Measurements from ENCODE around the gene MYL10.
"Not testable (repeated sequence)": the region's sequence is repeated elsewhere in the genome, so short reads cannot be mapped to it uniquely, and the experiment has no call there.

The MYL10 gene

GRCh38 chr7:101617451-101618206 lies 11.5 kb downstream of the MYL10 start:
- no peak for DNase-seq

- DNase-seq: no peak
These were observed 13.7 kb downstream of the MYL10 start for GRCh38 chr7:101615446-101615845.

- DNase-seq: no peak
These were observed 14.2 kb downstream of the MYL10 start for GRCh38 chr7:101614939-101615302.

GRCh38 chr7:101614098-101614938 lies 14.8 kb downstream of the MYL10 start:
- no peak for DNase-seq

- no peak for DNase-seq
These were observed 16.1 kb downstream of the MYL10 start for GRCh38 chr7:101612885-101613515.

DNA sequence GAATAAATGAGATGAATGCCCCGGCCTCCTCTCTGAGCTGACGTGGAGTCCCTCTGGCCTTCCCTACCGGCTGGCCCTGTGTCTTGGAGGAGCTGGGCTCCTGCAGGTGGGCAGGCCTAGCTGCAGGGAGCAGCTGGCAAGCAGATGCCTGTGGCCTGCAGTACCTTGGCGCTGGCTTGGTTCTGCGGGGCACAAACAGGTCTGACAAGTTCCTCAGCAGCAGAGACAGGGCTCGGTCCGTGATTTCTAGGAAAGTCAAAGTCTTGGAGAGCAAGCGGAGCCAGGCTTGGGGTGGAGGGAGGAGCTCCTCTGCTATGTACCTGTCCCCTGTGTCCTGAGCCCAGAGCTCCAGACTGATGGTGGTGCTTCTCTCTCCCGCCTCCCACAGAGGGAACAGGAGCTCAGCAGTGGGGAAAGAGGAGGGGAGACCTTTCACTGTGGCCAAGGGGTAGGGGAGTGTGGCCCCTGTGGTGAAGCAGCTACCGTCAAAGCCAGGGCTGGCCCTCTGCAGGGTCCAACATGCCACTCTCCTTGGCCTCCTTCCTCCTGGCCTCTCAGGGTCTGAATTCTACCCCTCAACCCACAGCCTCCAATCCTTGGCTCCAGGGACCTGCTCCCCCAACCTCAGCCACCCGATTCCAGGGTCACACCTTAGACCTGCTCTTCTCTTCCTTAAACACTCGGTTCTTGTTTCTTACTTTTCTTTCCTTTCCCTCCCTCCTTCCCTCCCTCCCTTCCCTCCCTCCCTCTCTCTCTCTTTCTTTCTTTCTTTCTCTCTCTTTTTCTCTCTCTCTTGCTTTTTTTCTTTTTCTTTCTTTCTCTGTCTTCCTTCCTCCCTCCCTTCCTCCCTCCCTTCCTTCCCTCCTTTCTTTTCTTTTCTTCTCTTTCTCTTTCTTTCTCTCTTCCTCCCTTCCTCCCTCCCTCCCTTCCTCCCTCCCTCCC lies 20.1 kb downstream of the MYL10 start:
- no peak for DNase-seq

- no peak for DNase-seq
These were observed 22.6 kb downstream of the MYL10 start for GRCh38 chr7:101606498-101606923.

DNA sequence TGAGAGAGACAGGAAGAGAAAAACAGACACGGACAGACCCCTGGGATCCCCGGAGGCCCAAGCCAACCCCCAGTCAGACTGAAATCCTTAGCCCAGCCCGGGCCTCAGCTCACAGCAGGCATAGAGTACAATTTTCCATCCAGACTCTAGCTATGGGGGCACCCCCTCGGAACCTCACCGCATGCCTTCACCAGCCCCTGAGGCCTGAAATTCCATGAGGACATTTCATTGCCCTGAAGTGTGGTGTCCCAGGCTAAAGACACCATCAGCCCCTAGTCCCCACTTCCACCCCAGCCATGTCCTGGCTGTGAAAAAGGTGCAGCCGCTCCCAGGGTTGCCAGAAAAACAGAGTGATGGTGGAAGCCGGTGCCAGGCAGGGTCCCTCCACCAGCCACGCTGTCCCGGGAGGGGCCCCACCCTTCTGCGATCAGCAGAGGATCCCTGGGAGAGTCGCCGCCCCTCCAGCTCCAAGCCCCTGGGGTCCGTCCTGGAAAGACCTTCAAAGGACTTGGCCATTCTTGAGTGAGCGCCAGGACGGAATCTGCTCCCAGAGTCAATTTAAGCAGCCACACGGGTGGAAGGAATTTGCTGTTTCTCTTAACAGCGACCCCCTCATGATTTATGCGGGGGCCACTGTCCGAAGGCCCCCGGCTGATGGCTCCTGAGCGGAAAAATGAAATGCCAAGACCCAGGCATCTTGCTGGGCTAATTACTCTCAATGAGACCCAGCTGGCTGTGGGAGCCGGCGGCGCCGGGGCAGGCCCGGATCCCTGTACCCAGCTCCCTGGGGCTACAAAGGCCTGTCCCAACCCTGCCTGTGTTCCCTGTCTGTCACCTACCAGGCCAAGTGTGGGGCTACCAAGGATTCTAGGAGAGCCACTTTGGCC lies 23.2 kb downstream of the MYL10 start:
- DNase-seq: no peak

DNA sequence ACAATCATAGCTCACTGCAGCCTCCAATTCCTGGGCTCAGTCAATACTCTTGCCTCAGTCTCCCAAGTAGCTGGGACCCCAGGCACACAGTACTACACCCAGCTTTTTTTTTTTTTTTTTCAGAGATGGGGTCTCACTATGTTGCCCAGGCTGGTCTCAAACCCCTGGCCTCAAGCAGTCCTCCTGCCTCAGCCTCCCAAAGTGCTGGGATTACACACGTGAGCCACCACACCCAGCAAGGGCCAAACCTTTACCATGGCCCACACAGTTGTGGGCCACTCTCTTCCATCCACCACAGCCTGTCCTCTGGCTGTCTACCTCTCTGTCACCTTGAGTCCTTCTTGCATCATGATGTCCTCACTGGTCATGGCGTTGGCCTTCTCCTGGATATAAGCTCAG lies 24.2 kb downstream of the MYL10 start:
- not testable (repeated sequence) for DNase-seq

- DNase-seq: no peak
These were observed 24.7 kb downstream of the MYL10 start for GRCh38 chr7:101604331-101604933.

DNA sequence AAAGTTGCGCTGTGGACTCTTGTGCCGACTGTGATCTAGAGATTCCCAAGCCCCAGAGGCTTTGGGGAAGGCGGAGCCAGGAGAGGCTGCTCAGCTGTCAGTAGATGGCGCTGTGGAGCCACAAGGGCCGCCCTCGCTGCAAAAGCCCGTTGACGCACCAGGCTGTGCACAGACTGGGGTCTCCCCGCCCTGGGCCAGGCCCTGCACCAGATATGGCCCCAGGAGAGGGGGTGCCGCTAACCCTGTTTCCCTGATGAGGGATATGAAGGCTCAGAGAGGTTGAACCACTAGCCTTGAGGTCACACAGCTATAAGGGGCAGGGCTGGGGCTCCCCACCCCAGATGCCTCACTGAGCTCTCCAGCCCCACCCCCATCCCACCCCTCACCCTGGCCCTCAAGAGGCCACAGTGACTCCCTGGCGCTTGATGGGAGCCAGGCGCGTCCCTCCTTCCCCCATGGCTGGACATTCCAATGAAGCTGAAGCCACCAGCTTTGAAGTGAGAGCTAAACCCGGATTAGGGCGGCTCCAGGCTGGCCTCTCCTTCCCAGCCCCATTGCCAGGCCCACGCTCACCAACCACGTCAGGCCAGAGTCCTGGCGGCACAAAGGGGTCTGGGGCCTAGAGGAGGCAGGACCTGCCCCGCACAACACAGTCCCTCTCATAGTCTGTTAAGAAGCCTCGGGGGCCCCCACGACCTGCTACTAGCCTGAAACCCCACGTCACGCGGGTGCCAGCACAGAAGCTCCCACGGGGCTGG lies 26.4 kb downstream of the MYL10 start:
- DNase-seq: peak; percentile 33

DNA sequence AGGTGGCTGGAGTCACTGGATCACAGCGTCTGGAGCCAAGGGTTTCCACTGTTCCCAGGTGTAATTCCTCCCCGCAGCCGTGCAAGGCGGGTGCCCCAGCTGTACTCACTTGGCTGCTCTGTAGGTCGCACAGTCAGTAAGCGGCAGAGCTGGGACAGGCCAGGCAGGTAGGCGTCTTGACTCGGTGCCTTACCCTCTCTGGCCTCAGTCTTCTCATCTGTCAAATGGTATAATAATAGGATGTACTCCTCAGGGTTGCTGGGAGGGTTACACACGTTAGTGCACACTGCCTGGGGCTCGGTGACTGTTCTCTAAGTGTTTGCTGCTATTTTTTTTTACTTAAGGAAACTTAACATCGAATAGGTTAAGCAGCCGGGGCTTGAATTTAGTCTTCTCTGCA lies 27.0 kb downstream of the MYL10 start:
- no peak for DNase-seq

DNA sequence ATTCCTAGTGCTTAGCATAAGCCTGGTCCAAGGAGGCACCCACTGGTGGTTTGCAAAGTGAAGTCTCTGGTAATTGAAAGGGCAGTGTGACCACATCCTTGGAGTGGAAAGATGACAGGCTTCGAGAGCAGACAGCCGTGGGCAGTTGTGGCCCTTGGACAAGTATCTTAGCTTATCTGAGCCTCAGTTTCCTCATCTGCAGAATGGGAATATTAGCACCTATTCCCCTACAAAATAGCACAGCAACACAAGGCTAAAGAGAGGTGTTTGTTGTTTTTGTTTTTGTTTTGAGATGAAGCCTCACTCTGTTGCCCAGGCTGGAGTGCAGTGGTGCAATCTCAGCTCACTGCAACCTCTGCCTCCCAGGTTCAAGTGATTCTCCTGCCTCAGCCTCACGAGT lies 29.3 kb downstream of the MYL10 start:
- no peak for DNase-seq

GRCh38 chr7:101598986-101599771 lies 29.9 kb downstream of the MYL10 start:
- DNase-seq: no peak

- no peak for DNase-seq
These were observed 30.6 kb downstream of the MYL10 start for GRCh38 chr7:101598422-101598985.

- no peak for DNase-seq
These were observed 31.2 kb downstream of the MYL10 start for GRCh38 chr7:101597941-101598340.

- no peak for DNase-seq
These were observed 32.2 kb downstream of the MYL10 start for GRCh38 chr7:101596898-101597297.

DNA sequence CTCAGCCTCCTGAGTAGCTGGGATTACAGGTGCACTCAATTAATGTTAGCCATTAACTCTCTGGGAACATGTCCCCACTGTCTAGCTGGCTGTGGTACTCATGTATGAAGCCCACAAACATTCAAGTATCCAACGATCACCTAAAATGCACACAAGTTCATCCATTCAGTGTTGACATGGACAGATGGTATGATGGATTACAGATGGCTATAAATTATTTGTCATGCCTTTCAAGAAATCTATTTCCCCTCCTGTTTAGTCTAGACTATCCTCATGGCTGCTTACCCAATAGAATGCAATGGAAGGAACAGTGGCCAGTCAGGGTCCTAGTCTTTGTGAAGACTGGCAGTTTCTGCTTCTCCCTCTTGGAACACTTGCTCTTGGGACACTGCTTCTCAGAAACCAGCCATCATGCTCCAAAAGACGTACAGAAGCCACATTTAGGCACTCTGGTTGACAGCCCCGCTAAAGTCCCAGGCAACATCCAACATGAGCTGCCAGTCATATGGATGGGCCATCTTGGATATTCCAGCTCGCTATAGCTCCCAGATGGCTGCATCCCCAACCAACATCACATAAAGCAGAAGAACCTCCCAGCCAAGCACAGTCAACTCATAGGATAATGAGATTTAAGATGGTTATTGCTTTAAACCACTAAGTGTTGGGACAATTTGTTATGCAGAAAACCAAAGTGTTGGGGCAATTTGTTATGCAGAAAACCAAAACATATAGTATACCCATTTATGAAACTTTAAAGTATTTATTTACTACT lies 33.1 kb downstream of the MYL10 start:
- DNase-seq: no peak

Measured in CD4-positive, alpha-beta T cell treated with Interleukin-4 for 4 hours (primary cell).